Measurements from ENCODE around the gene ZNF213. TPM values are rescaled to one million over a fixed set of nuclear protein-coding genes. Genes with fewer than 3 reads are reported as not detected.

The ZNF213 gene, protein sequence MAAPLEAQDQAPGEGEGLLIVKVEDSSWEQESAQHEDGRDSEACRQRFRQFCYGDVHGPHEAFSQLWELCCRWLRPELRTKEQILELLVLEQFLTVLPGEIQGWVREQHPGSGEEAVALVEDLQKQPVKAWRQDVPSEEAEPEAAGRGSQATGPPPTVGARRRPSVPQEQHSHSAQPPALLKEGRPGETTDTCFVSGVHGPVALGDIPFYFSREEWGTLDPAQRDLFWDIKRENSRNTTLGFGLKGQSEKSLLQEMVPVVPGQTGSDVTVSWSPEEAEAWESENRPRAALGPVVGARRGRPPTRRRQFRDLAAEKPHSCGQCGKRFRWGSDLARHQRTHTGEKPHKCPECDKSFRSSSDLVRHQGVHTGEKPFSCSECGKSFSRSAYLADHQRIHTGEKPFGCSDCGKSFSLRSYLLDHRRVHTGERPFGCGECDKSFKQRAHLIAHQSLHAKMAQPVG
- 4.8 and 5.0 TPM in 2 replicates for total RNA-seq

DNA sequence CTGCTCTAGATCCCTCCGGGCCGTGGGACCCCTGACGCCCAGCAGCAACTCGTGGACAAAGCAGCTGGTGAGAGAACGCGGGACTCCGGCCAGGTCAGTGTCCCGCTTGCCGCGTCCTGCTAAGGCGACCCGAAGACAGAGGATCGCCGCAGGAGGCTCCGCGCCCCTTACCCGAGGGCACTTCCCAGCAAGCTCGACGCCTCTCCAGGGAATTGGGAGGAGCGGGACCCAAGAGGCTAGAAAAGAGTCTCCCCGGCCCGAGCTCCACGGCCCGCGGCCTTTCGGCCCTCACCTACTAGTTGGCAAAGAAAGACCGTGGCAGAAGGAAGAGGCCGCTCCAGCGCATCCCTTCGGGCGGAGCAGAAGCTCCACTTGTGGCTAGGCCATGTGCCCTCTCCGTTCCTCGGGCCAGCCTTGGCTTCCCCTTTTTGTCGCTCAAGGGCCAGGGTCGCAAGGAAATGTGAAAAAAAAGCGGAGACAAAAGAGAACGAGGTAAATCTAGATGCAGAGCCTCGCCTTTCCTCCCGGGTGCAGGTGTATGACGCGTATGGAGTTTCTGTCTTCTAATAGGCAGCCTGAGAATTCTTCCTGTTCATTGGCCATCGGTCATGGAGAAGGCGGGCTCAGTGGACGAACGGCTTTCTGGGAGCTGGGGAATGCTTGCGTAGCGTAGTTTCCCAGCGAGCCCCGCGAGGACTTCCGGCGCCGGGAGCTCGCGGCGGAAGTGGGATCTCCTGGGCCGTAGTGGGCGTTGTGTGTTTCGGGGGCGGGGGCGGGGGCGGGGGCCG, at the start of gene ZNF213:
Gene ZNF213, plus strand, starts transcription at position 692 of the 788 bp plus-strand sequence. CDS start 2,252 bp downstream, outside the sequence.
- DNase-seq (ENCODE audit: low read depth, low spot score), result peak; percentile 95

DNA sequence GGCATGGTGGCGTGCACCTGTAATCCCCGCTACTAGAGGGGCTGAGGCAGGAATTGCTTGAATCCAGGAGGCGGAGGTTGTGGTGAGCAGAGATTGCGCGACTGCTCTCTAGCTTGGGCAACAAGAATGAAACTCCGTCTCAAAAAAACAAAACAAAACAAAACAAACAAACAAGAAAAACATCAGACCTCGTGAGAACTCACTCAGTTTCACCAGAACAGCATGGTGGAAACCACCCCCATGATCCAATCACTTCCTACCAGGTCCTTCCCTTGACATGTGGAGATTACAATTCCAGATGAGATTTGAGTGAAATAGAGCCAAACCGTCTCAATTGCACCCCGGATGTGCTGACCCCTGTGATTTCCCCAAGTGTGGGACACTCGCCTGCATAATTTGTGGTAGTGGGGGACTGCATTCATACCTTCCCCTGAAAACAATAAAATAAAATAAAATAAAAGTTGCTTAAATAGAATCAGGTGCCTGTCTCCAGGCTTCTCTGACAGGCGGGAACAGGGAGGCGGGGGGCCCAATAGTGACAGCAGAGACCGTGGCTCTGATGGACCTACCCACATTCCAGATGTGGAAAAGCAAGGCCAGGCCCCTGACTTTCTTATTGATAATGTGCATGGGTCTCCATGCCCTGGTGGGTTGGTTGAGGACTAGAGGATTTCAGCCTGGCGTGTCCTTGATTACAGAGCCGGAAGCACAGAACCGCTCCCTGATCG, 48.8 kb upstream of the ZNF213 start:
- no peak for DNase-seq (ENCODE audit: low read depth, low spot score)

DNA sequence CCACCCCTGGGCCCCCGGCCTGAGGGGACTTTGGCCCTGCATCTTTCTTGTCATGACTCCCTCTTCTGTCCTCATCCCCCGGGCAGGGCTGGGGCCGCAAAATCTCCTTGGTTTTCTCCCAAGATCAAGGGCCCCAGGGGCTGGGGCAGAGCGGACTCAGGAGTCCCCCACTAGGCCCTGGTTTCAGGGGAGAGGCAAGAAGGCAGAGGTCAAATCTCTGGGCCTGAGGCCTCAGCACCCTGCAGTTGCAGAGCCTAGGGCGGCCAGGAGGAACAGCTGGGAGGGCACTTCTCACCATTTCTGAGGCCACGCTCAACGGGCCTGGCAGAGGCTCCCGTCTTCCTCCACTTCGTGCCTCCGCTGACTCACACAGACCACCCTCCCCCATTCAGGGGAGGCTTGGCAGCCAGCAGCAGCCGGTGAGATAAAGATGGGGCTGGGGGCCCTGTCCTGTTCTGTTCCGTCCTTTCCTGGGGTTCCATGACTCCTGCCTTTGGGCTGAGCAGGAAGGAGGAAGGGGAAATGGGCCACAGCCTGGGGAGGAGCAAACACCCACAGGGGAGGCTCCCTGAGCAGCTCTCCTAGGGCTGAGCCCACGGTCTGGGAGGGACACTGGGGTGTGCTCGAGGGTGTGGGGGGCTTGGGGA, 48.1 kb upstream of the ZNF213 start:
- DNase-seq (ENCODE audit: low read depth, low spot score), result no peak

DNA sequence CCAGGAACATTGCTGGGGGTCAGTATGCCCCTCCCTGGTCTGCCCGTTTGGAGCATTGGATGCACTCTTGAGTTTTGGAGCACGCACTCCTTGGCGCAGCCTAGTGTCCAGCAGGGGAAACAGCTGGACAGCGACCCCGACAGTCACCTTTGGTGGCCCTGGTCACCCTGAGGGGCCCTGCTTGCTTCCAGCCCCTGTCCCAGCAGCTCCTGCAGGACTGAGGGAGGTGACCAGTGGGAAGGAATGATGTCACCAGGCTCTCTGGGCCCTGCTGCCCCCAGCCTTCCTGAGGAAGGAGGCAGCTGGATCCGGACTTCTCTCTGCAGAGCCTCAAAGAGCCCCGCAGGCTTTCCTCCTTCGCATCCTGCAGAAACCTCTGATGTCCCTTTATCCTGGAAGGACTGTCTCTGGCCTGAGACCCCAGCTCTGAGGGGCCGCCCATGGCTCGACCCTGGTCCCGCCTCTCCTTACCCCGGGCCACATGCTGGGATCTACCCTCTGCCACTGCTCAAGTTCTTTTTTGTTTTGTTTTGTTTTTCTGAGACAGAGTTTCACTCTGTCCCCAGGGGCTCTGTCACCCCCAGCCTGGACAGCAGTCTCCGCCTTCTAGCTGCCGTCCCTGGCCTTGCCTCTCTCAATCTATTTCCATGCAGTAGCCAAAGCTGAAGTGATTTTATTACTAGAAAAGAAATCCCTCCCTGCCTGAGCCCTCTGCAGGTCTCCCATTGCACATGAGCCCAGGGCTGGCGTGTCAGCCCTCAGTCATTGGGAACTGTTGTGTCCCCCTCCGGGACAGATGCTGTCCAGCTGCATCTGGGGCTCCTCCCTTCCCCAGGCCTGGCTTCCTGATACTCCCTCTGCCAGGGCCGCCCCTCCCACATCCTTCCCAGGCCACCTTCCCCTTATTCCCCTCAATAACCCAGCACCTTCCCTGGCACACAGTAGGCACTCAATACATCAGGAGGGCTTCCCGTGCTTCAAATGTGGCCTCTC, 47.3 kb upstream of the ZNF213 start:
- peak; percentile 78 for DNase-seq (ENCODE audit: low read depth, low spot score)

DNA sequence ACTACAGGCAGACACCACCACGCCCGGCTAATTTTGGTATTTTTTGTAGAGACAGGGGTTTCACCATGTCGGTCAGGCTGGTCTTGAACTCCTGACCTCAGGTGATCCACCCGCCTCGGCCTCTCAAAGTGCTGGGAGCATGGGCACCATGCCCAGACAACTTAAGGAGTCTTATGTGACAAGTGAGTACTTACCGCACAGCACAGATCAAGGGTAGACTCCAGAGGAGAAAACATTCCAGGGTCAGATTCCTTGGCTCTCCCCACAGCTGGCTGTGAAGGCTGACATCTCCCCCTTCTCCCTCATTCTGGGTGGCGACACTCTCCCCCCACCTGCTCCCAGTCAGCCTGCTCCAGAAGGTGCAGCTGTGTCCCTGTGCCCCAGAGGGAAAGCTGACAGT, 46.4 kb upstream of the ZNF213 start:
- no peak for DNase-seq (ENCODE audit: low read depth, low spot score)

DNA sequence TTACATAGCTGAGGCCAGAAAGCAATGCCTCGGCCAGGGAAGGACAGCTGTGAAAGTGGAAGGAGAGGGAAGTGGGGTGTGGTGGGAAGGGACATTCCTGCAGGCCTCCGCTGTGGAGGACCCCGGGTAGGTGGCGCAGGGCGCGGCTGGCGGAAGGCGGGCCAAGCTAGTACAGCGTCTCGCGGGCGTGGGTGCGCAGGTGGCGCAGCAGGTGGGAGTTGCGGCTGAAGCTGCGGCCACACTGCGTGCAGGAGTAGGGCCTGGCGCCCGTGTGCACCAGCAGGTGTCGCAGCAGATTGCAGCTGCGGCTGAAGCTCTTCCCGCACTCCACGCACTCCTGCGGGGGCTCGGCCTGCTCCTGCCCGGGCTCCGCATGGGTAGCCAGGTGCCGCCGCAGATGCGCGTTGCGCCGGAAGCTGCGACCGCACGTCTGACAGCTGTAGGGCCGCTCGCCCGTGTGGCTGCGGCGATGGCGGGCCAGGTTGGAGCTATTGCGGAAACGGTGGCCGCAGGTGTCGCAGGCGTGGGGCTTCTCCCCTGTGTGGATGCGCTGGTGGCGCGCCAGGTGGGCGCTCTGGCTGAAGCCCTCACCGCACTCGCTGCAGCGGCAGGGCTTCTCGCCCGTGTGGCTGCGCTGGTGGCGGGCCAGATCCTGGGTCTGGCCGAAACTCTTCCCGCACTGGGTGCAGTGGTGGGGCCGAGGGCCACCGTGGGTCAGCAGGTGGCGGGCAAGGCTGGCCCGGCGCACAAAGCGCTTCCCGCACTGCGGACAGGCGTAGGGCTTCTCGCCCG, 45.7 kb upstream of the ZNF213 start:
- no peak for DNase-seq (ENCODE audit: low read depth, low spot score)

DNA sequence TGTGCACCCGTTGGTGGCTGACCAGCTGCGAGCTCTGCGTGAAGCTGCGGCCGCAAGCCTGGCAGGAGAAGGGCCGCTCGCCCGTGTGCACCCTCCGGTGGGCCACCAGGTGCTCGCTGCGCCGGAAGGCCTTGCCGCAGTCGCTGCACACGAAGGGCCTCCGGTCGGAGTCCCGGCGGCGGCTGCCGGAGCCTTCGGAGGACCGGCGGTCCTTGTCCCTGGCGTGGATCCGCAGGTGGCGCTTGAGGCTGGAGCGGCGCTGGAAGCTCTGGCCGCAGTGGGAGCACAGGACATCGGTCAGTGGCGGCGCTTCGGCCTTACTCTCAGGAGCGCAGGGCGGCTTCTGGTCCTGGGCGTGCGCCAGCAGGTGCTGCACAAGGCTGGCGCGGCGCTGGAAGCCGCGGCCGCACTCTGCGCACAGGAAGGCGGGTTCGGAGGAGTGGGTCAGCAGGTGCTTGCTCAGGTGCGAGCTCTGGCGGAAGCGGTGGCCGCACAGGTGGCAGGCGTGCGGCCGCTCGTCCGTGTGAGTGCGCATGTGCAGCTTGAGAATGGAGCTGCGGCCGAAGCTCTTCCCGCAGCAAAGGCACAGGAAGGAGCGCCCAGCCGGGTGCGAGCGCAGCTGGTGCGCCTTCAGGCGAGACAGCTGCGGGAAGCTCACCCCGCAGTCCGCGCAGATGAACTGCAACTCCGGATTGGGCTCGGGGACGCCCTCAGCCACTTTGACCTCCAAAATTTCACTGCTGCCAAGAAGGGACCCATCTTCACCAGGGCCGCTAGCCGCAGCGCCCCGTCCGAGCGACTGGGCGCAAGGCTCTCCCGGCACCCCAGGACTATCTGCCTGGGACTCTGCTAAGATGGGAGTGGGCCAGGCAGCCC, 44.9 kb upstream of the ZNF213 start:
- no peak for DNase-seq (ENCODE audit: low read depth, low spot score)

DNA sequence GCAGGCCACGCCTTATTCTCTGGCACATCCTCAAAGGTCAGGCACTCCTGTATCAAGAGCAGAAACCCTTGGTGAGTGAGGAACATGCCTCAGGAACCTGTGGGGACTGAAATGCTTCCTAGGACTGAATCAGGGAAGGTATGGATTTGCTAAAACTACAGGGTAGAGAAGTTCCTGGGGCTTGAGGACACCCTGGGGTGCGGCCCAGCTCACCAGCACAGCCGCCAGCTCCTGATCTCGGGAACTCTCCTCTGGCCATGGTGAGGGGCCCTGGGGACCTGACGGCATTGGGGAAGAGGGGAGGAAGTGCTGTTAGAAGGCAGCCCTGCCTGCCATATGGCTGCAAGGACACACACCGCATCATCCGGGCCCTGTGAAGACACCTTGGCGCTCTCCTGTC, 43.3 kb upstream of the ZNF213 start:
- DNase-seq (ENCODE audit: low read depth, low spot score), result no peak

DNA sequence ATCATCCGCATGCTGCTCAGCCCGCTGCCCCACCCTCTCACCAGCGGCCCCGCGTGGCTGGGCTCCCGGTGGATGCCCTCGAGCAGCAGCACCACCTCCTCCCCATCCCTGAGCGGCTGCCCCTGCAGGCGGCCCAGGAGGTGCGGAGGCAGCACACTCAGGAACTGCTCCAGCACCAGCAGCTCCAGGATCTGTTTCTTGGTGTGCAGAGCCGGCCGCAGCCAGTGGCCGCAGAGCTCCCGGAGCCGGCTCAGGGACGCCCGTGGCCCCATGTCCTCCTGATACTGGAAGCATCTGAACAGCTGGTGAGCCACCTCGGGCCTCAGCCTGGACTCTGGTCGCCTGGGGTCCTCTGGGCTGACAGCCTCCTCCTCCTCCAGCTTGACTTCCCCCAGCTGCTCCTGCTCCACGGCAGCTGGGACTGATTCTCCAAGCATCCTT, 42.3 kb upstream of the ZNF213 start:
- no peak for DNase-seq (ENCODE audit: low read depth, low spot score)

DNA sequence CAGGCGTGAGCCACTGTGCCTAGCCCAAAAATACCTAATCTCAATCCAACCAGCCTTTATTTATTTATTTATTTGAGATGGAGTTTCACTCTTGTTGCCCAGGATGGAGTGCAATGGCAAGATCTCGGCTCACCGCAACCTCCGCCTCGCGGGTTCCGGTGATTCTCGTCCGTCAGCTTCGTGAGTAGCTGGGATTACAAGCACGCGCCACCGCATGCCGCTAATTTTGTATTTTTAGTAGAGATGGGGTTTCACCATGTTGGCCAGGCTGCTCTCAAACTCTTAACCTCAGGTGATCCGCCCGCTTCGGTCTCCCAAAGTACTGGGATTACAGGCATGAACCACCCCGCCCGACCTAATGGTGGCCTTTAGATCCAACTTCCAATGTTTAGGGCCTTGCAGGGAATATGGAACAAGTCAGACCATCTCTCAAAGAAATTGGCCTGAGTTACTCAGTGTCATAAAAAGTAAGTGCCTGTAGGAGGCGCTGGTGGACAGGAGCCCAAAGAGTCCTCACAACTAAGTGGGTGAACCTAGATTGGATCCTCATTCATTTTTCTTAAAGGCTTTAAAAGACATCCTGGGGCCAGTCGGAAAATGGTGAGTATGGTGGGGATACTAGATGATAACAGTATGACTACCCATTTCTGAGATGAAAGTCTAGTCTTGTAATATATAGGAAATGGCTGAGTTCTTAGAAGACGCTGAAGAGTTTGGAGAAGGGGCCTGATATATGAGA, 40.4 kb upstream of the ZNF213 start:
- DNase-seq (ENCODE audit: low read depth, low spot score), result no peak

DNA sequence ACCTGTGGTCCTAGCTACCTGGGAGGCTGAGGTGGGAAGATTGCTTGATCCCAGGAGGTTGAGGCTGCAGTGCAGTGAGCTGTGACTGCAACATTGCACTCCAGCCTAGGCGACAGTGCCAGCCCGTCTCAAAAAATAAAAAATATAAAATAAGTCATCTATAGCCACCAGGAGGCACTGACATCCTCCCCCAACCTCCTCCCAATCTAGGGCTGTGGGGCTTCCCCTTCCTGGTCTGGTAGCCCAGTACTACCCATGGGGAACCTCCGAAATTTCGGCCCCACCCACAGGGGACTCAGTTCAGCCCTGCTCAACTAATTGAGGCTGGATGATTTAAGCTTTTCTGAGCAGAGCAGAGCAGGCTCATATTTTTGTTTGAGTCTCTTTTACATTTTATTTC, 39.0 kb upstream of the ZNF213 start:
- no peak for DNase-seq (ENCODE audit: low read depth, low spot score)

DNA sequence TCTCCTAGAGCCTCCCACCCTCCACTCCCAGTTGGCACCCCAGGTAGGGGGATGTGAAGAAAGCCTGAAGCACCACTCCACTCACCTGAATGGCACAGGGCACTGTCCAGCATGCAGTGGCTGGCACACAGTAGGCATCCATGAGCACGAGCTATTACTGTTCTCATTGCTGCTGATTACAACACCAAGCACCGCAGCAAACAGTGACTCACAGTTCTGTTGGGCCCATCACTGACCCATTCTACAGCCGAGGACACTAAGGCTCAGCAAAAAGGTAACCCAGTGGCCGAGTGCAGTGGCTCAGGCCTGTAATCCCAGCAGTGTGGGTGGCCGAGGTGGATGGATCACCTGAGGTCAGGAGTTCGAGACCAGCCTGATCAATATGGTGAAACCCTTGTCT, 38.5 kb upstream of the ZNF213 start:
- no peak for DNase-seq (ENCODE audit: low read depth, low spot score)

DNA sequence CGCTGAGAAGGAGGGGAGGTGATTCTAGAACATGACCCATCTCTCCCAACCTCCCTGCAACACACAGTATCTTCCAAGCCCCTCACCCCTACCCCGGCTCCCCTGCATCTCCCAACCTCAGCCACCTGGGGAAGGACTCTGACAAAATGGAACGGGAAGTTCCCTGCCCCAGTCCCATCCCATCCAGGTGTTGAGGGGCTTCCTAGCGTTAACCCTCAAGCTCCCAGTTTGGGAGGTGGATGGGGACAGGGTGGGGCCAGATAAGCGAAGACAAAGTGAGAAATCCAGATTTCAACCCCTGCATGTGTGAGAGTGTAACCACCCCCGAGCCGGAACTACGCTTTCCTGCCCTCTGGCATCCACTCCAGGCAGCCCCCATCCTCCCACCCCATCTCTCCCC, 37.6 kb upstream of the ZNF213 start:
- no peak for DNase-seq (ENCODE audit: low read depth, low spot score)

DNA sequence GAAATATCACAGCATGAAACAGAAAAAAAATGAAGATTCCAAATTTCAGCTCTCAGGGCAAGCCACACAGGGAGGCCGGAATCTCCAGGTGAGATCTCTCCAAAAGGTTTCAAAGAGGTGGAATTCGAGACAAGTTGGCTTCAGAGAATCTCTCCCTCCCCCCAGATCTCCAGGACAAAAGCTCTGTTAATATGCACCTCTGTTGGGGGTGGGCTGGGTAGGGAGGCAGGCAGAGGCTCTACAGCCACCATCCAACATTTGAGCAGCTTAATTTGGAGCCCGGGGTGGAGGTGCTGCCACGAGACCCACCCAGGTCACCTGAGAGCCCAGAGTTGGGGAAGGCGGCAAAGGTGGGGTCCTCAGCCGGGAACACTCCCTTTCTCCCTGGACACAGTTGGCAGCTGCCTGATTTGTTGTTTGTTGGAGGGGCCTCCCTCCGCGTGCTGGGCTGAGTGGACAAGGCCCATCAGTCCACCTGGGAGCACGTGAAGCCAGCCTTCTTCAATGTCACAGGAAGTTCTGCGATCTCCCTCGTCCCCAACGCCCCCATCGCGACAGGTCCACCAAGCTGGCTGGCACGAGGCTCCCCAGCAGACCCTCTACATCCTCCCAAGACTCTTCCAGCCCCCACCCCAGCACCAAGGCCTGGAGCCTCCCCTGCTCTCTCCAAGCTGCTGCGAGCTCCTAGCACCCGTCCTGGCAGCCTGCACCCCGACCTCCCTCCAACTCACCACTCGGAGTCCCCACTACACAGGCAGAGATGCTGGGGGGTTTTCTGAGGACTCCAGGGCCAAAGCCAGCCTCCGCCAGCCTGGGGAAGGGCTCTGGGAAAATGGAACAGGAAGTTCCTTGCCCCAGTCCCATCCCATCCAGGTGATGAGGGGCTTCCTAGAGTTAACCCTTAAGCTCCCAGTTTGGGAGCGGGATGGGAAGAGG, 36.1 kb upstream of the ZNF213 start, which contains the start of gene ZSCAN10:
Gene ZSCAN10, minus strand, starts transcription at position 836 of the 936 bp plus-strand sequence. CDS start 6,357 bp downstream, outside the sequence.
- DNase-seq (ENCODE audit: low read depth, low spot score), result no peak

DNA sequence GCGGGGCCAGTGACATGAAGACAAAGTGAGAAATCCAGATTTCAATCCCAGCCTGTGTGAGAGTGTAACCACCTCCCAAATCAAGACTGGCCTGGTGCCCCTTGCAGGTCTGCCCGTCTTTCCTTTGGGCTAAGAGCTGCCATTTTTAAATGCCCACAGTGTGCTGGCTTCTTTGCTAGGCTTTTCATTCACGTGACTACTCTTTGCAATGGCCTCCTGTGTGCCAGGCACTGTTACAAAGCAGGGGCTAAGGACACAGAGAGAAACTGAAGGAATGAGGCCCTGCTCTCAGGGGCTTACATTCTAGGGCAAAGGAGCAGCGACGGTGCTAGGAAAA, 35.5 kb upstream of the ZNF213 start:
- no peak for DNase-seq (ENCODE audit: low read depth, low spot score)

DNA sequence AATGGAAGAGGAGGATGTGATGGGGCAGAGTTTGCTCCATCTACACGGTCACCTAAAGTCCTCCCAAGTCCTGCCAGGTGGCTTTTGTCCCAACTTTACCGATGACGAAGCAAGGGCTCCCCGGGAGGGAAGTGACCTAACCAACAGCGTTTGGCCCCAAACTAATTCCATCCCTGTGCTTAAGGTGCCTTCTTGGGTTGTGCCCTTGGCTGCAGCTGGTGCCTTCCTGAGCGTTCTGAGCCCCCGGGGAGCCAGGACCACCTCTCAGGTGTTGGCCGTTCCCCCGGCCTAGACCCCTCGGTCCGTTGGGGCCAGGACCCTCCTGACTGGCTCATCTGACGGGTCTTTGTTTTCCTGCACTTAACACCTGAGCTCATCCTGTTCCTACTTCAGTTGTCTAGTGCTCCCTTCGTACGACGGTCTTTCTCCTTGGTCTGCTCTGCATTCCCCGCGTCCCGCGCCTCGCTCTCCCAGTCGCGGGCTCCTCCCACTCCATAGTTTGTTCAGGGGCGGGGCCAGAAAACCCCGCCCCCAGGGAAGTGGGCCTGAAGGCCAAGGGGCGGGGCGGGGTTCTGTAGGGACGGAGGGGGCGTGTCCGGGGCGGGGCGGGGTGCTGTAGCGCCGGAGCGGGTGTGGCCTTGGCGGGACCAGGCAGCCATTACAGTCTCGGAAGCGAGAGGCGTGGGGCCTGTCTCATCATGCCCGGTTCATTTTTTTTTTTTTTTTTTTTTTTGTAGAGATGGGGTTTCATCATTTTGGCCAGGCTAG, 34.9 kb upstream of the ZNF213 start:
- DNase-seq (ENCODE audit: low read depth, low spot score), result no peak

Data from pulmonary artery endothelial cell (primary cell).